OCI-LY1 (cell line): ENCODE measurements around the gene LCN6.

Experiments used
- CTCF ChIP-seq: fragments of 200-600 bp; sonication (generic), shearing (Covaris generic); IDR thresholded peaks from 2 replicates; pipeline ENCODE4 v1.5.1; 2017; ENCODE audit warnings: mild to moderate bottlenecking, antibody characterized with exemption, low read length, moderate library complexity, mixed read lengths
- EZH2 ChIP-seq: fragments of 200-600 bp; sonication (generic), shearing (Covaris generic); IDR thresholded peaks from 2 replicates; pipeline ENCODE4 v1.8.0; 2017; ENCODE audit warnings: borderline replicate concordance, mixed run types, mild to moderate bottlenecking, antibody characterized with exemption, low read length, moderate library complexity, mixed read lengths

GRCh38 chr9:136726631-136727191 is 21.6 kb downstream of the LCN6 start:
- TF ChIP-seq CTCF (peak; percentile 83), EZH2 (no peak)
